Embryonic facial prominence (tissue), 1 donor: ENCODE data around the gene NR1I2.

Source experiments
- DNase-seq: peaks from one replicate; pipeline ENCODE4 v3.0.0-alpha.2; 2016; ENCODE audit errors: extremely low spot score

NR1I2 gene

GRCh38 chr3:119781330-119782198 is at the start of gene NR1I2:
Gene NR1I2, plus strand, starts transcription at chr3:119782101.
- DNase-seq, result no peak

DNA sequence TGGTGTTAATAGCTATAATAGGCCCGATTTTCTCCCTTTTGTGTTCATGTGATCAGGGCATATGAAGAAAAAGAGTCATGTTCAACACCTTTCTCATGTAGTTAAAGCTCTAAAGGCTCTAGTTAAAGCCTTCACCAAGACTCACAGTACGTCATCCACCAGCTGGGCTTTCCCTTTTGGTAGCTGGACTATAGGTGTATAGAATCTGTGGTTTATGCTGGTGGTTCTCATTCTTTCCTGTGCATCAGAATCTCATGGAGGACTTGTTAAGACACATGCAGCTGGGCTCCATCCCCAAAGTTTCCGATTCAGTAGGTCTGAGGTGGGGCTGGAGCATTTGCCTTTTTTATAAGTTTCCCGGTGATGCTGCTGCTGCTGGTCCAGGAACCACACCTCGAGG is 48.1 kb upstream of the NR1I2 start:
- no peak for DNase-seq

GRCh38 chr3:119738741-119739140 is 43.2 kb upstream of the NR1I2 start:
- no peak for DNase-seq

GRCh38 chr3:119741657-119742590 is 40.0 kb upstream of the NR1I2 start:
- DNase-seq, result no peak

DNA sequence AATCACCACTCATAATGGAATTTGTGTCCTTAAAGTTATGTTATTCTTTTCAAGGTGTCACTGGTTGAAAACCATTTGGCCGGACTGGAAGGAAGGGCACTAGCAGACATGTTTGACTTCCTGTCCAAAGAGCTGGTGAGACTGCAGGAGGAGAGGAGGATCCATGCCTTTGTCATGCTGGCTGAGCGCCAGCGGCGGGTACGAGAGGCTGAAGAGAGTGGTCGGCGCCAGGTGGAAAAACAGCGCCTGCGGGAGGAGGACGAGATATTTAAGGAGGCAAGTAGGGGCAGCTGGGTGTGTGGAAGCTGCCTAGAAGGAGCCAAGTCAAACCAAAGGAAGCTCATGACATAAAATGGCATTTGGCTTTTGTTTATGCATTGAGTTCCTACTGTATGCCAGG is 38.0 kb upstream of the NR1I2 start:
- no peak for DNase-seq

- no peak for DNase-seq
Observed at GRCh38 chr3:119745942-119746341, 36.0 kb upstream of the NR1I2 start.

GRCh38 chr3:119746423-119746822 is 35.5 kb upstream of the NR1I2 start:
- no peak for DNase-seq

DNA sequence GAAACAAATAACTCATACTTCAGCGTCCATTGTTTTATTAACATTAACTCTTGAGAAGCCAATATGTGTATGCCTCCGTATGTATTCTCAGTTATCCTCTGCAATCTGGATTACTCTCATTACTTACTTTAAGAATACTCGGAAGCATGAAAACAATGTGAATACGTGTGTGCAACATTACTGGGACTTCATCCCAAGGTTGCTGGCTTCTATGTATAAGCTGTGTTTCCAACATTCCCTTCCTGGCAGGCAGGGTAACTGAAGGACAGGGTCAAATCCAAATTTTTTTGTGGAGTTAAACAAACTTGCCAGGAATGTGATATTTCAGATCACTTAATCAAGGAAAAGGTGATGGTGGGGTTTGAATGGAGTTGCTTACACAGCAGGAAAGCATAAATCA is 34.5 kb upstream of the NR1I2 start:
- no peak for DNase-seq

DNA sequence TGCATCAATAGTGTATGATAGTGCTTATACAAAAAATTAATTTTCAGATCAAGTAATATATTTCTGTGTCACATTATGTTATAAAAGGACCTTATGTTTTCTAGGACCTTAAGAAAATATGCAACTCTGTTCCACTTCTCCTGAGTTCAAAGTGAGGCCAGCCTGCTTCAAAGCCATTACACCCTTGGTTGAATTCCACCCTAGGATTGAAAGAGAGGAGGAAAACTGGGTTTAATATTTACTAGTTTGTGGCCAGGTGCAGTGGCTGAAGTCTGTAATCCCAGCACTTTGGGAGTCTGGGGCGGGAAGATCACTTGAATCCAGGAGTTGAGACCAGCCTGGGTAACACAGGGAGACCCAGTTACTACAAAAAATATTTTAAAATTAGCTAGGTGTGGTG is 32.9 kb upstream of the NR1I2 start:
- no peak for DNase-seq

GRCh38 chr3:119751423-119751822 is 30.5 kb upstream of the NR1I2 start:
- no peak for DNase-seq

DNA sequence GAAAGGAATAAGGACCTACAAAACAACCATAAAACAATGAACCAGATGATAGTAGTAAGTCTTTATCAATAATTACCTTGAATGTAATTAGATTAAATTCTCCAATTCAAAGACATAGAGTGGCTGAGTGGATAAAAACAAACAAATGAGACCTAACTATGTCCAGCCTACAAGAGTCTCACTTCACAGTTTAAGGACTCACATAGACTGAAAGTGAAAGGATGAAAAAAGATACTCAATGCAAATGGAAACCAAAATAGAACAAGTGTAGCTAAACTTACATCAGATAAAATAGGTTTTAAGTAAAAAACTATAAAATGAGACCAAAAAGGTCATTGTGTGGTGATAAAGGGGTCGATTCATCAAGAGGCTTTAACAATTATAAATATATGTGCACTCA is 21.9 kb upstream of the NR1I2 start:
- no peak for DNase-seq

GRCh38 chr3:119762876-119763275 is 19.0 kb upstream of the NR1I2 start:
- DNase-seq, result no peak

GRCh38 chr3:119763466-119763865 is 18.4 kb upstream of the NR1I2 start:
- DNase-seq, result no peak

GRCh38 chr3:119765239-119765638 is 16.7 kb upstream of the NR1I2 start:
- no peak for DNase-seq

GRCh38 chr3:119767936-119768601 is 13.8 kb upstream of the NR1I2 start:
- DNase-seq, result no peak

GRCh38 chr3:119768668-119769393 is 13.1 kb upstream of the NR1I2 start:
- DNase-seq, result no peak

- DNase-seq, result no peak
Observed at GRCh38 chr3:119769394-119770149, 12.3 kb upstream of the NR1I2 start.

DNA sequence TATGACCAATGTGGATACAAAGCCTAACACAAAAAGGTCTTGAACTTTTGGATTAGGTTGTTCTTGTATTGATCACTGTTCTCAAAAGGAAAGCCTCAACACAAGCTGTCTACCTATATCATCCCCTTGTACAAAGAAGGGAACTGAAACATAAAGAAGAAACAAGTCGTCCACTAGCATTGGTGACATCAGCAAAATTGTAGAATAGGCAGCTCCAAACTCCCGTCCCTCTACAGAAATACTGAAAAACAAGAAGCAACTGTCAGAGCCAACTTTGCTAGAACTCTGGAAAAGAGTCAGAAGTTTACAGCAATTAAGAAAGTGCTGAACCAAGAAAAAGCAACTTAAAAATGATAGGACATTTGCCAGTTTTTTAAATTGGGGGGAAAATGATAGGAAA is 7.5 kb upstream of the NR1I2 start:
- DNase-seq, result no peak

GRCh38 chr3:119776304-119776703 is 5.6 kb upstream of the NR1I2 start:
- DNase-seq, result no peak

DNA sequence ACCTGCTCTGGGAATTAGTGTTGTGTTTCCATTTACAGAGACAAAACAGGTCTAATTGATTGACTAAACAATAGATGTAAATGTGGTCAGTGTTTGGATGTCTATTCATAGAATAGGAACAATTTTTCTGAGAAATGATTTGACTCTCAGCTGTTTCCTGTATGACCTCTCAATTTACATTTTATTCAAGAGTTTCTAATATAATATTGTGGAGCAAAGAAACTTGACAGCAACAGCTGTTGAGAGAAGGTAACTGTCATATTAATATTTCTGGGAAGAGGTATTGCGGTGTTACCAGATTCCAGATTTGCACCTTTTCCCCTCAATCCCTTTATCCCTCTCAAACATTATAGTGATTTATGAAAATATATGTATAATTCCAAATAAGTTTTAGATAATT is 3.7 kb upstream of the NR1I2 start:
- DNase-seq, result no peak

DNA sequence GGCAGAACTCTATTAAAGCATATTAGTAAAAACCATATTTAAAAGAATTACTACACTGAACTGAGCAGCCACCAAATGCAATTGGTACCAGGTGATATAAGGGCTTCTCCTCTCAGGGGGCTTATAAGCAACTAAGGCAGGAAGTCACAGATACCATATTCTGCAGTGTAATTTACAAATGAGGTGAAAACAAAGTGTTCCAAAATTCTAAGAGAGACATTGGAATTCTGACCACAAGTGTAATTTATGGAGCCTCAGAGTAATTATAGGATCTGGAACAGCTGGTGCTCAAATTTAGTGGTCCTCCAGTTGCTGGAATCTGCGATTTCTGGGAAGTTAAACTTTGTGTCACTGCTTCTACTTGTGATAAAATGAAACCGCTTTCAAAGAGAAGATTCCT is 3.1 kb upstream of the NR1I2 start:
- DNase-seq, result no peak
